HepG2 (cell line): Measurements from ENCODE around the gene SUCLA2. TPM values are rescaled to one million over a fixed set of nuclear protein-coding genes. Genes with fewer than 3 reads are reported as not detected.

Source experiments
- ATAC-seq: fragments of 200-7000 bp; cut with Tn5 transposase; 3 replicates; pipeline ENCODE4 v1.9.1; 2020; ENCODE audit warnings: mild to moderate bottlenecking, moderate library complexity
- BruUV-seq: library from RNA; stranded (reverse); fragments of 400-500 nt; replicated peaks from 2 replicates; lab custom pipeline; 2021; lab: Mats Ljungman, UMichigan
- CTCF ChIA-PET: fragments of 300-600 bp; formaldehyde crosslinking; extraction: SDS; loops from one replicate; lab custom pipeline; 2021; ENCODE audit warnings: low total read pairs, inconsistent platforms, low intra/inter-chr PET ratio; lab: Yijun Ruan, JAX
- POLR2A ChIA-PET: fragments of 350-600 bp; sonication (Branson Sonifier 250); formaldehyde crosslinking; loops from one replicate; lab custom pipeline; 2020; ENCODE audit warnings: antibody characterized with exemption, inconsistent platforms; lab: Yijun Ruan, JAX
- DNase-seq: peaks from one replicate; pipeline ENCODE4 v3.0.0-alpha.2; 2015; ENCODE audit warnings: low spot score
- FAIRE-seq: peaks from 3 replicates; lab custom pipeline; 2011; peaks lifted over from hg19 to GRCh38; lab: Jason Lieb, UNC
- H2AFZ ChIP-seq: one replicate; pipeline ENCODE4 v1.6.1; 2011; ENCODE audit warnings: low read length, inconsistent platforms
- H3K27ac ChIP-seq: fragments of 300-600 bp; 3 replicates; pipeline ENCODE4 v1.8.0; 2011; ENCODE audit warnings: mixed run types, mild to moderate bottlenecking, mixed read lengths, low read length, inconsistent platforms; ENCODE audit not compliant: insufficient read depth; ENCODE audit errors: extremely low read length
- H3K27me3 ChIP-seq, 2 experiments: fragments of 200-600 bp in 1 of 2; 2 replicates in 1 of 2; 3 replicates in 1 of 2; pipeline versions ENCODE4 v1.6.0 to v1.8.0; 2011; ENCODE audit warnings: low read length in 2 of 2, mild to moderate bottlenecking in 2 of 2, moderate library complexity in 2 of 2, inconsistent platforms in 1 of 2; ENCODE audit not compliant: insufficient read depth in 2 of 2, control insufficient read depth in 1 of 2
- H3K36me3 ChIP-seq, 2 experiments: fragments of 200-600 bp in 1 of 2; replicated peaks in 1 of 2; 2 replicates in 1 of 2; 3 replicates in 1 of 2; pipeline versions ENCODE4 v1.5.1 to v1.8.0; 2011; ENCODE audit warnings: low read length in 2 of 2, inconsistent platforms in 1 of 2; ENCODE audit not compliant: insufficient read depth in 2 of 2, control insufficient read depth in 1 of 2
- H3K4me1 ChIP-seq: 2 replicates; pipeline ENCODE4 v1.5.1; 2012; ENCODE audit warnings: low read length, inconsistent platforms; ENCODE audit not compliant: insufficient read depth
- H3K4me2 ChIP-seq: 2 replicates; pipeline ENCODE4 v1.6.0; 2011; ENCODE audit warnings: low read depth, low read length, inconsistent platforms
- H3K4me3 ChIP-seq, 3 experiments: fragments of 200-600 bp in 1 of 3; sonication (generic), shearing (Covaris generic) in 1 of 3; replicated peaks in 1 of 3; 2 replicates each; pipeline ENCODE4 v1.5.1; 2011 to 2016; ENCODE audit warnings: low read length in 3 of 3, inconsistent platforms in 2 of 3, low read depth in 2 of 3, mild to moderate bottlenecking in 2 of 3, control low read depth in 1 of 3, mixed read lengths in 1 of 3; ENCODE audit not compliant: insufficient read depth in 1 of 3
- H3K79me2 ChIP-seq: one replicate; pipeline ENCODE4 v1.6.1; 2011; ENCODE audit warnings: low read length, inconsistent platforms; ENCODE audit not compliant: insufficient read depth
- H3K9ac ChIP-seq: 2 replicates; pipeline ENCODE4 v1.6.0; 2011; ENCODE audit warnings: mild to moderate bottlenecking, low read depth, low read length, inconsistent platforms; ENCODE audit not compliant: insufficient read depth
- H3K9me3 ChIP-seq: 2 replicates; pipeline ENCODE4 v1.5.1; 2012; ENCODE audit warnings: mild to moderate bottlenecking, low read length
- H4K20me1 ChIP-seq: 2 replicates; pipeline ENCODE4 v1.6.0; 2011; ENCODE audit warnings: inconsistent platforms, mild to moderate bottlenecking, low read length, moderate library complexity; ENCODE audit not compliant: insufficient read depth
- ETS1 ChIP-seq: sonication (generic); formaldehyde crosslinking; IDR thresholded peaks from 2 replicates; pipeline ENCODE4 v1.4.0; 2020; ENCODE audit warnings: missing genetic modification reagents
- GTF3A ChIP-seq: sonication (generic); formaldehyde crosslinking; conservative IDR thresholded peaks from 2 replicates; pipeline ENCODE4 v1.4.0; 2020; ENCODE audit warnings: mild to moderate bottlenecking, missing genetic modification reagents
- HOXA9 ChIP-seq: sonication (generic); formaldehyde crosslinking; IDR thresholded peaks from 2 replicates; pipeline ENCODE4 v1.8.1; 2022; ENCODE audit warnings: missing genetic modification reagents, mild to moderate bottlenecking, moderate library complexity, borderline replicate concordance
- KMT2A ChIP-seq: sonication (generic); formaldehyde crosslinking; IDR thresholded peaks from 2 replicates; pipeline ENCODE4 v1.4.0; 2020; ENCODE audit warnings: missing genetic modification reagents
- POGZ ChIP-seq: sonication (generic); formaldehyde crosslinking; IDR thresholded peaks from 2 replicates; pipeline ENCODE4 v1.4.0; 2020; ENCODE audit warnings: mild to moderate bottlenecking, missing genetic modification reagents
- SMARCC2 ChIP-seq: fragments of 450-650 bp; IDR thresholded peaks from 2 replicates; pipeline ENCODE4 v1.6.1; 2017; ENCODE audit warnings: antibody characterized with exemption, mild to moderate bottlenecking
- THAP8 ChIP-seq: sonication (generic); formaldehyde crosslinking; IDR thresholded peaks from 2 replicates; pipeline ENCODE4 v1.5.1; 2020; ENCODE audit warnings: missing genetic modification reagents, mild to moderate bottlenecking, borderline replicate concordance
- ZMYM2 ChIP-seq: sonication (generic); formaldehyde crosslinking; IDR thresholded peaks from 2 replicates; pipeline ENCODE4 v1.8.0; 2022; ENCODE audit warnings: mild to moderate bottlenecking, missing genetic modification reagents
- ZNF496 ChIP-seq: sonication (generic); formaldehyde crosslinking; IDR thresholded peaks from 2 replicates; pipeline ENCODE4 v1.8.1; 2023; ENCODE audit warnings: mild to moderate bottlenecking, moderate library complexity, missing genetic modification reagents; ENCODE audit not compliant: insufficient replicate concordance
- ZNF616 ChIP-seq: sonication (generic); formaldehyde crosslinking; IDR thresholded peaks from 2 replicates; pipeline ENCODE4 v1.5.0; 2020; ENCODE audit warnings: low read depth, mild to moderate bottlenecking, missing genetic modification reagents
- ZNF709 ChIP-seq: sonication (generic); formaldehyde crosslinking; IDR thresholded peaks from 2 replicates; pipeline ENCODE4 v1.5.0; 2020; ENCODE audit warnings: mild to moderate bottlenecking, missing genetic modification reagents
- ZNF850 ChIP-seq: sonication (generic); formaldehyde crosslinking; conservative IDR thresholded peaks from 2 replicates; pipeline ENCODE4 v1.9.0; 2021; ENCODE audit warnings: mild to moderate bottlenecking, missing genetic modification reagents
- WGBS: methylation state at CpG from one replicate; pipeline ENCODE4 v1.1.6; 2017; ENCODE audit warnings: low lambda C conversion rate; 5-methylcytosine and 5-hydroxymethylcytosine counted together
- in situ Hi-C: cut with HindIII; loops from 2 replicates; pipeline ENCODE4 v1.10.0; 2017; ENCODE audit warnings: low pct_unique_long_range_greater_than_20kb; ENCODE audit not compliant: extremely low pct_ligation_motif_present
- intact Hi-C: fragments of 100-400 bp; cut with micrococcal nuclease; formaldehyde crosslinking; loops from one replicate; pipeline ENCODE4 v1.10.0; 2022; ENCODE audit not compliant: unreplicated experiment
- polyA plus RNA-seq, 8 experiments: library from polyadenylated mRNA; depleted of rRNA in 3 of 8; stranded (reverse) in 7 of 8; unstranded in 1 of 8; fragments of >200 nt; fragmentation: Illumina TruSeq in 4 of 8; extraction: Trizol in 4 of 8; gene quantifications; 2 replicates each; pipeline versions ENCODE4 v1.2.1 to v1.2.3, GENCODE V29; 2011 to 2016; ENCODE audit warnings: low read depth in 4 of 8, missing spikeins in 1 of 8, mixed read lengths in 1 of 8; ENCODE audit not compliant: insufficient read depth in 1 of 8
- total RNA-seq, 5 experiments: library from RNA; depleted of rRNA; stranded (reverse); fragments of >200 nt; fragmentation: Illumina TruSeq; extraction: Trizol; gene quantifications; 2 replicates each; pipeline ENCODE4 v1.2.3, GENCODE V29; 2016; ENCODE audit warnings: low read depth in 1 of 5
- TF ChIP-seq, protein P1 (sequence below): sonication (generic); formaldehyde crosslinking; IDR thresholded peaks from 2 replicates; pipeline ENCODE4 v1.5.1; 2020; ENCODE audit warnings: mild to moderate bottlenecking, missing genetic modification reagents, moderate library complexity

SUCLA2 gene
- total and polyA plus RNA-seq, 2 of the 13 experiments (the other 11 are each of a cell fraction or from before 2014, with no cell fraction given) = 28.4 to 77.1 TPM

- TF ChIP-seq KMT2A (CRISPR knock-in tag) (peak; percentile 33; the same call in 1 of the 2 replicates), POGZ (CRISPR knock-in tag) (0 out of 2 replicates have a peak, but pooled peaks have one; percentile 41)
These were observed 92.7 kb downstream of the SUCLA2 start (continued) for GRCh38 chr13:47908197-47908902.

GRCh38 chr13:47904891-47905290, 96.2 kb downstream of the SUCLA2 start:
- H3K36me3 ChIP-seq = no peaks in the 10 kb centered on the region
- H3K27ac ChIP-seq = no peak overlapping the region
- H3K4me3 ChIP-seq = no peak overlapping the region
- no peak for FAIRE-seq
- H3K9me3 ChIP-seq = no peaks in the 10 kb centered on the region
- intact Hi-C loops (no loop called here), in situ Hi-C loops (no loop called here)
- ChIA-PET POLR2A (no interaction called here), CTCF (no interaction called here)
- no peak for DNase-seq
- no peak overlapping the region for H2AFZ ChIP-seq
- no peaks in the 10 kb centered on the region for H3K79me2 ChIP-seq
- 41% methylated on average over 1 of the region's 1 CpG for WGBS
- no peak for ATAC-seq
- peaks cover 20% of the 10 kb centered on the region for H3K4me1 ChIP-seq
- BruUV-seq = no TSS peak
- no peak overlapping the region for H3K9ac ChIP-seq
- TF ChIP-seq GTF3A (no peak), ZNF850 (CRISPR knock-in tag) (no peak), ZNF496 (CRISPR knock-in tag) (no peak), THAP8 (CRISPR knock-in tag) (no peak), ZNF709 (CRISPR knock-in tag) (no peak), HOXA9 (CRISPR knock-in tag) (no peak), SMARCC2 (no peak), ZNF616 (CRISPR knock-in tag) (no peak), ETS1 (no peak), ZMYM2 (no peak)
- TF ChIP-seq, protein P1, sequence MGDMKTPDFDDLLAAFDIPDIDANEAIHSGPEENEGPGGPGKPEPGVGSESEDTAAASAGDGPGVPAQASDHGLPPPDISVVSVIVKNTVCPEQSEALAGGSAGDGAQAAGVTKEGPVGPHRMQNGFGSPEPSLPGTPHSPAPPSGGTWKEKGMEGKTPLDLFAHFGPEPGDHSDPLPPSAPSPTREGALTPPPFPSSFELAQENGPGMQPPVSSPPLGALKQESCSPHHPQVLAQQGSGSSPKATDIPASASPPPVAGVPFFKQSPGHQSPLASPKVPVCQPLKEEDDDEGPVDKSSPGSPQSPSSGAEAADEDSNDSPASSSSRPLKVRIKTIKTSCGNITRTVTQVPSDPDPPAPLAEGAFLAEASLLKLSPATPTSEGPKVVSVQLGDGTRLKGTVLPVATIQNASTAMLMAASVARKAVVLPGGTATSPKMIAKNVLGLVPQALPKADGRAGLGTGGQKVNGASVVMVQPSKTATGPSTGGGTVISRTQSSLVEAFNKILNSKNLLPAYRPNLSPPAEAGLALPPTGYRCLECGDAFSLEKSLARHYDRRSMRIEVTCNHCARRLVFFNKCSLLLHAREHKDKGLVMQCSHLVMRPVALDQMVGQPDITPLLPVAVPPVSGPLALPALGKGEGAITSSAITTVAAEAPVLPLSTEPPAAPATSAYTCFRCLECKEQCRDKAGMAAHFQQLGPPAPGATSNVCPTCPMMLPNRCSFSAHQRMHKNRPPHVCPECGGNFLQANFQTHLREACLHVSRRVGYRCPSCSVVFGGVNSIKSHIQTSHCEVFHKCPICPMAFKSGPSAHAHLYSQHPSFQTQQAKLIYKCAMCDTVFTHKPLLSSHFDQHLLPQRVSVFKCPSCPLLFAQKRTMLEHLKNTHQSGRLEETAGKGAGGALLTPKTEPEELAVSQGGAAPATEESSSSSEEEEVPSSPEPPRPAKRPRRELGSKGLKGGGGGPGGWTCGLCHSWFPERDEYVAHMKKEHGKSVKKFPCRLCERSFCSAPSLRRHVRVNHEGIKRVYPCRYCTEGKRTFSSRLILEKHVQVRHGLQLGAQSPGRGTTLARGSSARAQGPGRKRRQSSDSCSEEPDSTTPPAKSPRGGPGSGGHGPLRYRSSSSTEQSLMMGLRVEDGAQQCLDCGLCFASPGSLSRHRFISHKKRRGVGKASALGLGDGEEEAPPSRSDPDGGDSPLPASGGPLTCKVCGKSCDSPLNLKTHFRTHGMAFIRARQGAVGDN (CRISPR knock-in tag) = no peak
- no peak overlapping the region for H3K4me2 ChIP-seq
- no peaks in the 10 kb centered on the region for H4K20me1 ChIP-seq
- H3K27me3 ChIP-seq = no peaks in the 10 kb centered on the region
